Colon (tissue), 2 donors: ENCODE measurements around the gene TM9SF4.
"Not testable (repeated sequence)": the region's sequence is repeated elsewhere in the genome, so short reads cannot be mapped to it uniquely, and the experiment has no call there.

Source experiments
- FAIRE-seq: peaks from 2 replicates; lab custom pipeline; 2012; peaks lifted over from hg19 to GRCh38; lab: Jason Lieb, UNC
- donor health status: control.
- donor health status: control.

Gene TM9SF4

DNA sequence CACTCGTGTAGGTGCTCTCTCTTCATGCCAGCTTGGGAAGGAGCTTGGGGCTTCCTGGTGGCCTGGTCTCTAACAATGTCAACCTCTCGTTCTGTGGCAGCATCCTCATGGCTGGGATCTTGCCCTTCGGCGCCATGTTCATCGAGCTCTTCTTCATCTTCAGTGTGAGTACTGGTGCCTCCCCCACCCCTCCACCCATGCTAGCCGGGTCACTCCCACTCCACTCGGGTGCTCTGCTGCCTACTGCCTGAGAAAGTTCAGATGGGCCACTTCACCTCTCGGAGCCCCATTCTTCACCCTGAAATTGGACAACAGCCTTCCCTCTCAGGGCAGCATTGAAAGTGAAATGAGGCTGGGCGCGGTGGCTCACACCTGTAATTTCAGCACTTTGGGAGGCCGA is 48.8 kb downstream of the TM9SF4 start:
- no peak for FAIRE-seq

DNA sequence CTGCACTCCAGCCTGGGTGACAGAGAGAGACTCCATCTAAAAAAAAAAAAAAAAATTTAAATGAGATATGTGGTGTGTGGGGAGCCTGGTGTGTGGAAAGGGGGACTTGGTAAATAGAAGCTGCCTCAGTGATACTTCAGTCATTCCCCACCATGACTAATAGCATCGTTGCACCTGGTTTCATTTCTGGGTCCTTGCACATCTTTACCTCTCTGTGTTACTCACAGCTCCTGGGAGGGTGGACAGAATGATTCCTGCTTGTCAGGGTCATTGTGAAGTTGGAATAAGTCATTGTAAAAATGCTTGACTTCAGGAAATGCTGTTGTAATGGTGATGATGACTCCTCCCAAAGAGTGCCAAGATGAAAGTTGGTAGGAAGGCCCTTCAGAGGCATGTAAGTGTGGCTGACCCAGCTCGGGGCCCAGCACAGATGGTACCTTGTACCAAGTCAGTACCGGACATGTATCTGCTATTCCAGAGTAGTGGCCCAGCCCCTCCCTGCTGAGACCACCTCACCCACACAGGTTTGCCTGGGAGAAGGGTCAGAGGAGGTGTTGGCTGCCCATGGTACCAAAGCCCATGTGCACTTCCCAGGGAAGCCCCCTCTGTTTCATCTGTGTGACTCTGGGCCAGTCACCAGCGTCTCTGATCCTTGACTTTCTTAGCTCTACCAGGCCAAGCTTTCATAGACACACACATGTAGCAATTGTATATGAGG is 49.6 kb downstream of the TM9SF4 start:
- no peak for FAIRE-seq

DNA sequence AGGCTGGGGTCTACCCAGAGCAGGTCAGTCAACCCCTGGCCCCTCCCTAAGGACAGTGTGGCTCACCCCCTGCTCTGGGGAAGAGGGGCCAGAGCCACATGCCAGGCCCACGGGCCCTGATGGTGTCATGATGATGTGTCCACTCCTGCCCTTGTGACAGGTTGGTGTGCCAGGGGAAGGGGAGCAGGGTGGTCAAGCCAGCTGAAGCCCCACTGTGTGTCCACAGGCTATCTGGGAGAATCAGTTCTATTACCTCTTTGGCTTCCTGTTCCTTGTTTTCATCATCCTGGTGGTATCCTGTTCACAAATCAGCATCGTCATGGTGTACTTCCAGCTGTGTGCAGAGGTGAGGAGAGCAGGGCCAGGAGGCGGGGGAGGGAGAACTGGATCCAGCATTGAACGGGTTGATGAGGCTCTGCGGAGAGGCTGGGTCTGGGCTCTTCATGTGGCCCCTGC is 50.3 kb downstream of the TM9SF4 start:
- FAIRE-seq: no peak

DNA sequence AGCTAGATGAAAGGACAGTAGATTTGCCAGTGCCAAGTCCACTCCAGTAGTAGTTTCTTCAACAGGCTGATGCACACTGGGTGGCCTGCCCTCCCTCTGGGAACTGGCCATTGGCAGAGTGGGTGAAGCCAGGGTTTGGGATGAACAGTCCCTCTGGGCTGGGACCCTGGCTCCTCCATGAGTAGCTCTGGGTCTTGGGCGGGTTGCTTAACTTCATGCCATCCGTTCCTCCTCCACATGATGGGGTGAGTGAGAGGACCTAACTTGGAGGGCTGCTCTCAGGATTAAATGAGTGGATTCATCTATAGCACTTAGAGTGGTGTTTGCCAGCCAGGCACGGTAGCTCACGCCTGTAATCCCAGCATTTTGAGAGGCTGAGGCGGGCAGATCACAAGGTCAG is 50.8 kb downstream of the TM9SF4 start:
- no peak for FAIRE-seq

DNA sequence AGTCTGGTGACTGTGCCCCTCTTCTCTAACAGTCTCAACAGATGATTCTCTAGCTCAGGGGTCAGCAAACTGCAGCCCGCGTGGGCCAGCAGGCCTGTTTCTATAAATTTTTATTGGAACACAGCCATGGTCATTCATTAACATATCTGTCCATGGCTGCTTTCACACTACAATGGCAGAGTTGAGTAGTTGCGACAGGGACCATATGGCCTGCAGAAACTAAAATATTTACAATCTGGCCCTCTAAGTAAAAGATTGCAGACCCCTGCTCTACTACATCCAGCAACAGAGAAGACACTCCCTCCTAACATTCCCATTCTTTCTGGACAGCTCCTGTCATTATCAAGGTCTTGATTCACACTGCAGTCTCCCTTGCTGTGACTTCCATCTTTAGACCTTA is 52.8 kb downstream of the TM9SF4 start:
- FAIRE-seq: no peak

DNA sequence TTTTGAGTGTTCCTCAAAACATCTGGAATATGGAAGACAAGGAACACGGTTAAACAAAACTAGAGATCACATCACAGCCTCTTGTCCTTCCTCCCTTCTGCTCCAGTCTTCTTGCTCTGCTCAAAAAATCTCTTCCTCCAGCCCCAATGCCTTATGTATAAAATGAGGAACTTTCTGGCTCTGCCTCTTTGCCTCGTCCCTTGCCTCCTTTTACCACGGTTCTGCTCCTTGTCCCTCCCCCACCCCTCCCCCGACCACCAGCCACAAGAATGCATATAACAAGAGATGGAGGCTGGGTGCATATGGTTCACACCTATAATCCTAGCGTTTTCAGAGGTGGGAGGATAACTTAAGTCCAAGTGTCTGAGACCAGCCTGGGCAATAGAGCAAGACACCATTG is 54.4 kb downstream of the TM9SF4 start:
- no peak for FAIRE-seq

DNA sequence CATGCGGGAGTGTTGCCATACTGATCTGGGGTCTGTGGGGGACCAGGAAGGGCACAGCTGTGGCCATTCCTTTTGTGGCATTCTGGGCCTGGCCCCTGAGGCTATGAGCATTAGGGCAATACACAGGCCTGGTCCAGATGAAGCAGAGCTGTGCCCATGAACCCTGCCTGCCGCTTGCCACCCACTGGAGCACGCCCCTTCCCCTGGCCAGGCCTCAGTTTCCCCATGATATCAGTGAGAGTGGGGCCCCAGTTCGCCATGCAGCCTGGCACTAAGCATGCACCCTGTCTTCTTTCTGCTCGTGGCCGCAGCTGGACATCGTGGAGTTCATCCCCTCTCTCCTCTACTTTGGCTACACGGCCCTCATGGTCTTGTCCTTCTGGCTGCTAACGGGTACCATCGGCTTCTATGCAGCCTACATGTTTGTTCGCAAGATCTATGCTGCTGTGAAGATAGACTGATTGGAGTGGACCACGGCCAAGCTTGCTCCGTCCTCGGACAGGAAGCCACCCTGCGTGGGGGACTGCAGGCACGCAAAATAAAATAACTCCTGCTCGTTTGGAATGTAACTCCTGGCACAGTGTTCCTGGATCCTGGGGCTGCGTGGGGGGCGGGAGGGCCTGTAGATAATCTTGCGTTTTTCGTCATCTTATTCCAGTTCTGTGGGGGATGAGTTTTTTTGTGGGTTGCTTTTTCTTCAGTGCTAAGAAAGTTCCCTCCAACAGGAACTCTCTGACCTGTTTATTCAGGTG is 55.6 kb downstream of the TM9SF4 start:
- no peak for FAIRE-seq

DNA sequence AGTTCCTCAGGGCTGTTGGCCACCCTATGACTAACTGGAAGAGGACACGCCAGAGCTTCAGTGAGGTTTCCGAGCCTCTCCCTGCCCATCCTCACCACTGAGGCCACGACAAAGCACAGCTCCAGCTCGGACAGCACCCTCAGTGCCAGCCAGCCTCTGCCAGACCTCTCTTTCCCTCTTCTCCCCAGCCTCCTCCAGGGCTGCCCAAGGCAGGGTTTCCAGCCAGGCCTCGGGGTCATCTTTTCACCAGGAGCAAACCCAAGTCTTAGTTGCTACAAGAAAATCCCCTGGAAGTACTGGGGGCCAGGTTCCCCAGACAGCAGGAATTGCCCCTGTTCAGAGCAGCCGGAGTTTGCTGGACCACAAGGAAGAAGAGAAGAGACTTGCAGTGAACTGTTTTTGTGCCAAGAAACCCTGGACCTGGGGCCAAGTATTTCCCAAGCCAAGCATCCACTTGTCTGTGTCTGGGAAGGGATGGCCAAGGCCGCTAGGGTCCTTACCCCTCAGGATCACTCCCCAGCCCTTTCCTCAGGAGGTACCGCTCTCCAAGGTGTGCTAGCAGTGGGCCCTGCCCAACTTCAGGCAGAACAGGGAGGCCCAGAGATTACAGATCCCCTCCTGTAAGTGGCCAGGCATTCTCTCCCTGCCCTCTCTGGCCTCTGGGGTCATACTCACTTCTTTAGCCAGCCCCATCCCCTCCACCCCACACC is 56.5 kb downstream of the TM9SF4 start:
- no peak for FAIRE-seq

DNA sequence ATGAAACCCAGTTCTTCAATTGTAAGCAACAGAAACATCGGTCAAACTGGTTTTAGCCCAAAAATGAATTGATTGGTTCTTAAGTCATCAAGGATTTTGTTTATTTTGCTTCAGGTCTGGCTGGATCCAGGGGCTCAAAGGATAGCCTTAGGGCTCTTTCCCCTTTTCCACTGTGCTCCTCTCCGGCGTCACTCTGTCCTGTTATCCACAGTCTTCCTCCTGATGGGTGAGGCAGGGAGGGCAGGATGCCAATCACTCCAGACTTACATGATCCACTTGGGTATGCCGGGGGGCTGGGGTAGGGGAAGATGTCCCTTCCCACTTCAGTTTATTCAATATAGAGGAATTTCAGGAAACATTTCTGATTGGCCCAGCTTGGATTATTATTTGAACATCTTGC is 58.0 kb downstream of the TM9SF4 start:
- no peak for FAIRE-seq

DNA sequence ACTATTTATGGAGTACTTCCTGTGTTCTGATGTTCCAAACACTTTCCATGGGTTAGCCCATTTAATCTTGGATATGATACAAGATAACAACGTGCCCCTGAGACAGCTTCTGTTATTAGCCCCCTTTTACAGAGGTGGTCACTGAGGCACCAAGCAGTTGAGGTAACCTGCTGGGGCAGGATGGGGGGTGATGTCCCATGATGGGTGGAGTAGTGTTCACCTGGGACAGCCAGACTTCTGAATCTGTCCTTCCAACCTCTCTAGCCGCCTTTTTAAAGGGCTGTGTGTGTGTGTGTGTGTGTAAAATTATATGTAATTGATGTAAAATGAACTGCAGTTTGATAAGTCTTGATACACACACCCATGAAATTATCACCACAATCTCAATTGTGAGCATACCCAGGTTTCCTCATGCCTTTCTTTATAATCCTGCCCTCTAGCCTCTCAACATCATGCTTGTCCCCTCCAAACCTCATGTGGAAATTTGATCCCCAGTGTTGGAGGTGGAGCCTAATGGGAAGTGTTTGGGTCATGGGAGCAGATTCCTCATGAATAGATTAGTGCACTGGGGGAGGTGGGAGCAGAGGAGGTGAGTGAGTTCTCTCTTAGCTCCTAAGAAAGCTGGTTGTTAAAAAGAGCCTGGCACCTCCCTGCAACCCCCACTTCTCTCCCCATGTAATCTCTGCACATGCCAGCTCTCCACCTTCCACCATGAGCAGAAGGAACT is 58.8 kb downstream of the TM9SF4 start:
- no peak for FAIRE-seq

DNA sequence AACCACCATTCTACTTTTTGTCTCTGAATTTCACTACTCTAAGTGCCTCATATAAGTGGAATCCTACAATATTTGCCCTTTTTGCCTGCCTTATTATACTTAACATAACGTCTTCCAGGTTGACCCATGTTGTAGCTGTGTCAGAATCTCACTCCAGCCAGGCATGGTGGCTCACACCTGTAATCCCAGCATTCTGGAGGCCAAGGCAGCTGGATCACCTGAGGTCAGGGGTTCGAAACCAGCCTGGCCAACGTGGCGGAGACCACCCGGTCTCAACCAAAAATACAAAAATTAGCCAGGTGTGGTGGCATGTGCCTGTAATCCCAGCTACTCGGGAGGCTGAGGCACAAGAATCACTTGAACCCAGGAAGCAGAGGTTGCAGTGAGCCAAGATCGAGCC is 68.2 kb downstream of the TM9SF4 start:
- FAIRE-seq: not testable (repeated sequence)

DNA sequence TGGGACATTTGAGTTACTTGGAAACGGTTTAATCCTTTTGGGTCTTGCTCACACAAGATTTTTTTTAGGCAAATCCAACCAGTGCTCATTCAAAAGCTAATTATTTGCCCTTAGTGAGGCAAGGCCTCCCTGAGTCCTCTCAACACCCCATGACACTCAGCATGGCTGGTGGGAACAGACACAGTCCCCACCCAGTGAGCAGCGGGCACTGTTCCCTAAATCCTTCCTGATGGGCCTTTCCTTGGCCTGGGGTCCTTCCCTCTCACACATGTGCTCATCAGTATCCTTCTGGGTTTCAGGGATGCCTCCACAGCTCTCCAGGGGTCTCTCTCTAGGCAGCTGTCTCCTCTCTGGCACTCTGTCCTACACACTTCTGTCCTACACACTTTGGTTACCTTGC is 70.0 kb downstream of the TM9SF4 start:
- FAIRE-seq: no peak

DNA sequence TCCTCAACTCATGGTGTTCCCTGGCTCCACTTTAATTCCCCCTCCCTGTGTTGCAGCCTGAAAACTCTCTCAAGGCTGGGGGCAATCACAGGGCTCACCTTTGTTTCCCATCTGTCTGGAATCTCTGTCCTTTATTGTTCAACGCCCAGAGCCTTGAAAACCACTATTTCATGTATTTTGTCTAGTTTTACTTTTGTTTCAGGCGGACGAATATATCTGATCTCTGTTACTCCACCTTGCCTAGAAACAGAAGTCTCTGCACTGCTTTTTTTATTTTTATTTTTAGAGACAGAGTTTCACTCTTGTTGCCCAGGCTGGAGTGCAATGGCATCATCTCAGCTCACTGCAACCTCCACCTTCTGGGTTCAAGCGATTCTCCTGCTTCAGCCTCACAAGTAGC is 70.4 kb downstream of the TM9SF4 start:
- no peak for FAIRE-seq

DNA sequence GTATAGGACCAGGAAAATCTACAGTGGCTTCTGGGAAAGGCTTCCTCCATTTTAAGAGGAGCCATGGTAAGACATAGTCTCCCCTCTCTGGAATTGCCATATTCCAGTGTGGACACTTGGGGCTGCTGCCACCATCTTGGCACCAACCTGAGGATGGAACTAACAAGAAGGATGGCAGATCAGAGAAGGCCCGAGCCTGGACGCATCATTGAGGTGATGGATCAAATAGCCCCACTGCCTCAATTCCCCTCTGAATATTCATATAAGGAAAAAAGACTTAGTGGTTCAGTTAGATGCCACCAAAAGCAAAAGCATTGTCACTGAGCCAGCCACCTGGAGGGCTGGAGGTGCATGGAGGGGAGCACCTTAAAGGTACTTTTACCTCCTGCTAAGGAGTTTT is 72.1 kb downstream of the TM9SF4 start:
- FAIRE-seq: no peak

DNA sequence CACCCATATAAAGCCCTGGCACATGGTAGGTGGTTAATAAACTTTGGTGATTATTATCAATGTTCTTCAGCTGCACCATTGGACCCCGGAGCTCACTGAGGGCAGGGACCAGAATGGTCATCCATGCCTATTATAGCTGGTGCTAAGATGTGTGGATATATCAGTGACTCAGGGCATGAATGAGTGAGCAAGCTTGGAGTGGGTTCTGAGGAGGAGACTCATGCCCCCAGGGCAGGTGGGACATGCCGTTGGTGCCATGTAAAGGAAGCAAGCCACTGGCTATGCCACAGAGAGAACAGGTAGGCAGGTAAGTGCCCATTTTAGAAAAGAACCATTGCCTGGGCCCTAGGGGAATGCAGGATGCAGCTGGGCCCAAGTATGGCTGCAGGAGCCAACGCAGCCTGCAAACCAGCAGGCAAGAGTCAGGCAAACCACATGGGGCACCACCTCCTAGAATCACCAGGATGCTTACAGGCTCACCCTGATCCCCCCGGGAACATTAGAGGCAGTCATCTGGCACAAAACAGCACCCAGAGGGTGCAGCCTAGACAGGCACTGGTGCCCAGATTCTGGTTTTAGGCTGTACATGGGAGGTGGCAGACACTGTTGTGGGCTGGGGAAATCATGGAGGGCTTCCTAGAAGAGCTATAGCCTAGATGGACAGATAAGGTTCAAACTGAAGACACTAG is 74.6 kb downstream of the TM9SF4 start:
- no peak for FAIRE-seq

DNA sequence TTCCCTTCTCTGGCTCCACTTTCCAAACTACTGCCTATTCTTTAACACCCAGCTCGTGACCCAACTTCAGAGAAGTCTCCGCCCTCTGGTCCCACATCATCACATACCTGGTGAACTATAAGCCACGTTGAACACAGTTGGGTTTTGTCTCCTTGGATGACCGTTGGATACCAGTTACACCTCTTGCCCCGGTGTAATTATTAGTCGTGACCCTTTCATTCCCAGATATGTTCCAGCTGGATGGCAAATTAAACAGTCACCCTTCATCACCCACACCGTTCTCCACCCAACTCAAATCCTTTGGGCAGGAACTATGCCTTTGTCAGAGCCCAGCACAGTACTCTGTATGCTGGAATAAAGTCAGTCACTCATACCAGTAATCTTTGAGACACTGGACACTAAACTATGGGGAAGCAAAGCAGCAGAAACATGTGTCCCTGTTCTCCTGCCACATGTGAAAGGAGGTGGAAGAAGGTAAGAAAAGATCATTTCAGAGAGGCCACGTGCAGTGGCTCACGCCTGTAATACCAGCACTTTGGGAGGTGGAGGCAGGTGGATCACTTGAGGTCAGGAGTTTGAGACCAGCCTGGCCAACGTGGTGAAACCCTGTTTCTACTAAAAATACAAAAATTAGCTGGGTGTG is 75.6 kb downstream of the TM9SF4 start:
- no peak for FAIRE-seq

DNA sequence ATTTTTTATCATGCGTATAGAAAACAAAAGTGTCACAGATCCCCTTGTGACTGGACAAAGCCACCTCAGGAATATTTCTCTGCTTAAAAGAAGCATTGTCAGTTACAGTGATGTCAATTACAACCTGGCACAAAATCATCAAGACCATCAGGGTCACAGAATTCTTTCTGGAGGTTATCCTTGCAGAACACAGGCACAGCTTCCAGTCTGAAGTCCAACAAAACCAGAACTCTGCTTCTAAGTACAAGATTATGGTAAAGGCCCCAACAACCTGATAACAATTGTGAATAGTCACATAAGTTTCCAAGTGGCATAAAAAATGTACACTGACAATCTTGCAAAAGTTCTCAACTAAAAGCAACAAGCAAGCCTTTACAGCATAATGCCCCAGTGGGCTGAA is 77.0 kb downstream of the TM9SF4 start:
- FAIRE-seq: no peak

DNA sequence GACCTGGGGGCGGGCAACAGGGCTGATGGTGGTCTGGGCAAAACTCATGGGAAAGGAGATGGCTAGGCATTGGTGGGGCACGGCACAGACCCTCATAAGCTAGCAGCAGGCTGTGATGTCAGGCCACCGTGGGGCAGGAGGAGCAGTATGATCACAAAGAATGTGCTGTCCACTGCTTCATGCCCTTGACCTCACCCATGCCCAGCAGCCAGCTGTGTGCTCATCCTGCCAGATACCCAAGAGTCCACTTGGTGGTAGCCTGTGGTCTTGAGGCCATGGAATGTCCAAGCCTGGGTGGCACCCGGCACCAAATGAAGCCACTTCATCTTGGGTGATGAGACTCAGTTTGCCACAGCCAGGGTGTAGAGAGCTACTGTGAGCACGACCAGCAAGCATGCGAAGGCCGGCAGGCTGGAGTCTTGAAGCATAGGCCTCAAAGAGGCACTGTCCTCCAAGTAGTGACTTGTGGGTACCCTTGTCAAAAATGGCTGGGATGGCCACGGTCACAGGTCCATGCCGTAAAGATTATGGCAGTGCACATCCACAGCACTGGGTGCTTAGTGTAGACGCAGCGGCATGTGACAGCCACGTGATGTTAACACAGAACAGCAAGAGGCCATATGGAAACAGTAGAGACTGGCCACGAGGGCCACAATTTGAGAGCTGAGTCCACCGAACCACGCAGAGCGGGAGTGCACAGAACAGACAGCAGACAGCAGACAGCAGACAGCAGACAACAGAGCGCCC is 79.0 kb downstream of the TM9SF4 start:
- no peak for FAIRE-seq

DNA sequence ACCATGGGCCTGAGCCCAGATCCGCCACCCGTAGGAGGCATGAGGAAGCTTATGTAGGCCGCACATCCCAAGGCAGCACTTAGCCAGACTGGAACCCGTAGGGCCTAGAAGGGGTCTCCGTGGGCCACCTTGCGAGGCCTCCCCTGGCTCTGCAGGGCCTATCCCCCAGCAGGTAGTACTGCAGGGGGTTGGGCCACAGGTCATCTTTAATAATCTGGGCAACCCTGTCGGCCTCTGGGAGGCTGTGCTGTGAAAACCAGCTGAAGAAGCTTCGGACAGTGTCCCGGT is 79.6 kb downstream of the TM9SF4 start:
- no peak for FAIRE-seq

DNA sequence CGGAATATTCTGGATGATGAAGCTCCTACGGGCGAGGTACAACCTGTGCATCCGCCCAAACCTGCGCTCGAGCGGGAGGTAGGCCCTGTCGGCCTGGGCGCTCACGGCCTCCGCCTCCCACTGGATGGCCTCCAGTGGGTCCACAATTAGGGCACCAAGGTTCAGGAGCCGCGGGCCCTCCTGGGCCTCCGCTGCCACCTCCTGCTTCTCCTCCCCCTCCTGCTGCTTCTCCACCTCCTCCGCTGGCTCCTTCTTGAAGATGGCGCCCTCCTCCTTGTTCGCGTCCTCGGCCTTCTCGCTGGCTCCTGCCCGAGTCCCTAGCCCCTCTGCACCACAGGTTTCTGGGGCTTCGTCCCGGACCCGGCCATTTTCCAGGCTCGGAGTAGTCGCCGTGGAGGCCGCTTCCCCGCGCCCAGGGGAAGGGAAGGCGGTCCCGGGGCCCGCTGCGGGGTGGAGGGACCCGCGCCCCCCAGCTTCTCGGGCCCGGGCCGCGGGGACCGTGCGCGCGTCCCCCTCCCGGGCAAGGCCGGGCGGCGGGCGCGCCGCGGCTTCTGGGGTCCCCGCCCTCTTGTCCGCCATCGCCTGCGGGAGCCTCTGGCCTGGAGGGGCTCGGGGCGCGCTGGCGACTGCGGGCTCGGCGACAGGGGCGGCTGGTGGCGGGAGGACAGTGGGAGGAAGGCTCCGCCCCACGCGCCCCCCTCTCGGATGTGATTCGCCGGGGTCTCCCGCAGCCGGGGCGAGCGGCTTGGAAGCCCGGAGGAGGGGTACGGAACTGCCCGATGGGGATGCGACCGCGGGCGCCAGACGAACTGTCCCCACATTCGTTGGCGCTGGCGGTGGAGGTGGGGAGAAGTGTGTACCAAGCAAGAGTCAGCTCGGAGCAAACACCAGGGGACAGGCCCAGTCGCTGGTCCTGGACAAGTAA is 80.4 kb downstream of the TM9SF4 start:
- no peak for FAIRE-seq
